Panc1 (cell line): Measurements from ENCODE around the gene CYP3A5. TPM values are rescaled to one million over a fixed set of nuclear protein-coding genes. Genes with fewer than 3 reads are reported as not detected.

Experiments used
- ATAC-seq: fragments of 200-7000 bp; cut with Tn5 transposase; 2 replicates; pipeline ENCODE4 v1.9.1; 2020; ENCODE audit warnings: mild to moderate bottlenecking, moderate library complexity
- BruUV-seq: library from RNA; stranded (reverse); fragments of 400-500 nt; replicated peaks from 2 replicates; lab custom pipeline; 2021; lab: Mats Ljungman, UMichigan
- CTCF ChIA-PET: fragments of 300-600 bp; sonication (Branson Sonifier 250); formaldehyde crosslinking; loops from one replicate; lab custom pipeline; 2022; ENCODE audit warnings: antibody characterized with exemption; lab: Charles Lee
- POLR2A ChIA-PET: fragments of 300-600 bp; sonication (Branson Sonifier 250); formaldehyde crosslinking; loops from one replicate; lab custom pipeline; 2022; ENCODE audit warnings: antibody characterized with exemption; lab: Charles Lee
- DNase-seq: peaks from one replicate; pipeline ENCODE4 v3.0.0-alpha.2; 2010; ENCODE audit warnings: low read depth, low spot score
- H3K27ac ChIP-seq: 2 replicates; pipeline ENCODE4 v1.5.1; 2011; ENCODE audit warnings: mild to moderate bottlenecking, low read length, inconsistent platforms
- H3K27me3 ChIP-seq: fragments of 200-500 bp; sonication (Bioruptor generic); 2 replicates; pipeline ENCODE4 v1.6.0; 2014; ENCODE audit warnings: low read length, inconsistent platforms; ENCODE audit not compliant: control insufficient read depth, insufficient read depth
- H3K36me3 ChIP-seq: fragments of 200-500 bp; sonication (Bioruptor generic); 2 replicates; pipeline ENCODE4 v1.5.1; 2014; ENCODE audit warnings: inconsistent platforms, mild to moderate bottlenecking, low read length, moderate library complexity; ENCODE audit not compliant: control insufficient read depth, insufficient read depth
- H3K4me1 ChIP-seq: 2 replicates; pipeline ENCODE4 v1.5.1; 2011; ENCODE audit warnings: inconsistent platforms, mild to moderate bottlenecking, low read length, moderate library complexity; ENCODE audit not compliant: control insufficient read depth, insufficient read depth
- H3K4me3 ChIP-seq, 2 experiments: 2 replicates each; pipeline ENCODE4 v1.5.1; 2011 to 2012; ENCODE audit warnings: low read depth in 2 of 2, low read length in 2 of 2, mild to moderate bottlenecking in 2 of 2, inconsistent platforms in 1 of 2, moderate library complexity in 1 of 2
- H3K9me3 ChIP-seq: fragments of 200-500 bp; sonication (Bioruptor generic); 2 replicates; pipeline ENCODE4 v1.5.1; 2014; ENCODE audit warnings: low read depth, mild to moderate bottlenecking, inconsistent platforms, low read length, moderate library complexity; ENCODE audit not compliant: control insufficient read depth, insufficient read depth
- CTCF ChIP-seq: fragments of 450-650 bp; IDR thresholded peaks from 2 replicates; pipeline ENCODE4 v1.5.1; 2017; ENCODE audit warnings: mild to moderate bottlenecking
- POLR2AphosphoS5 ChIP-seq: IDR thresholded peaks from 2 replicates; pipeline ENCODE4 v1.6.1; 2012; ENCODE audit warnings: mild to moderate bottlenecking, low read depth, low read length, moderate library complexity
- REST ChIP-seq, 2 experiments: IDR thresholded peaks; 2 replicates each; pipeline ENCODE4 v1.6.1; 2011 to 2012; ENCODE audit warnings: low read depth in 2 of 2, control low read depth in 1 of 2, low read length in 1 of 2, mild to moderate bottlenecking in 1 of 2, moderate library complexity in 1 of 2; ENCODE audit not compliant: insufficient read depth in 1 of 2
- SIN3A ChIP-seq: IDR thresholded peaks from 2 replicates; pipeline ENCODE4 v1.6.1; 2012; ENCODE audit warnings: low read depth, mild to moderate bottlenecking, low read length, moderate library complexity, borderline replicate concordance; ENCODE audit not compliant: insufficient read depth
- TCF7L2 ChIP-seq: IDR thresholded peaks from 2 replicates; pipeline ENCODE4 v1.6.1; 2011; ENCODE audit warnings: mild to moderate bottlenecking, low read depth, low read length, inconsistent platforms
- in situ Hi-C: cut with HindIII; loops from 2 replicates; pipeline ENCODE4 v1.10.0; 2016; ENCODE audit warnings: low sequenced_read_pairs, low pct_unique_long_range_greater_than_20kb
- intact Hi-C: fragments of 100-400 bp; cut with micrococcal nuclease; formaldehyde crosslinking; loops from one replicate; pipeline ENCODE4 v1.10.0; 2022; ENCODE audit not compliant: unreplicated experiment
- total RNA-seq: library from RNA; stranded (reverse); gene quantifications from one replicate; pipeline ENCODE4 v1.2.1, GENCODE V29; 2021; ENCODE audit not compliant: unreplicated experiment

Gene CYP3A5
- total RNA-seq, 1 experiment from 2014 or later: 0.31 TPM

DNA sequence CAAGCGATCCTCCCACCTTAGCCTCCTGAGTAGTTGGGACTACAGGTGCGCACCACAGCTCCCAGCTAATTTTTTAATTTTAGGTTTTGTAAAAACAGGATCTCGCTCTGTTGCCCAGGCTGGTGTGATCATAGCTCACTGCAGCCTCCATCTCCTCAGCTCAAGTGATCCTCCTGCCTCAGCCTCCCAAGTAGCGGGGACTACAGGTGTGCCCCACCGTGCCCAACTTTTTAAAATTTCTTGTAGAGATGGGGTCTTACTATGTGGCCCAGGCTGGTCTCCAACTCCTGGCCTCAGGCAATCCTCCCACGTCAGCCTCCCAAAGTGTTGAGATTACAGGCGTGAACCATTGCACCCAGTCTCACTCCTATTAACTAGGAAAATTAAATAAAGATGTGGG lies 74.3 kb downstream of the CYP3A5 start:
- in situ Hi-C loops (no loop called here), intact Hi-C loops (no loop called here)
- POLR2A ChIA-PET: no interaction called here
- H3K4me1 ChIP-seq: no peaks in the 10 kb centered on the region
- BruUV-seq: no TSS peak
- H3K36me3 ChIP-seq: no peaks in the 10 kb centered on the region
- H3K4me3 ChIP-seq: no peak overlapping the region
- no peaks in the 10 kb centered on the region for H3K9me3 ChIP-seq
- H3K27ac ChIP-seq: no peak overlapping the region
- TF ChIP-seq TCF7L2: no peak
- TF ChIP-seq POLR2AphosphoS5: no peak
- TF ChIP-seq REST (IDR thresholded peaks at IDR 0.05; ENCODE audit: insufficient read depth in 1 of 2, low read depth in 2 of 2, low read length in 1 of 2): no peak
- no peak for TF ChIP-seq CTCF
- TF ChIP-seq SIN3A: no peak
- ATAC-seq (no peak), DNase-seq (no peak)
- no peaks in the 10 kb centered on the region for H3K27me3 ChIP-seq
- CTCF ChIA-PET: no interaction called here

DNA sequence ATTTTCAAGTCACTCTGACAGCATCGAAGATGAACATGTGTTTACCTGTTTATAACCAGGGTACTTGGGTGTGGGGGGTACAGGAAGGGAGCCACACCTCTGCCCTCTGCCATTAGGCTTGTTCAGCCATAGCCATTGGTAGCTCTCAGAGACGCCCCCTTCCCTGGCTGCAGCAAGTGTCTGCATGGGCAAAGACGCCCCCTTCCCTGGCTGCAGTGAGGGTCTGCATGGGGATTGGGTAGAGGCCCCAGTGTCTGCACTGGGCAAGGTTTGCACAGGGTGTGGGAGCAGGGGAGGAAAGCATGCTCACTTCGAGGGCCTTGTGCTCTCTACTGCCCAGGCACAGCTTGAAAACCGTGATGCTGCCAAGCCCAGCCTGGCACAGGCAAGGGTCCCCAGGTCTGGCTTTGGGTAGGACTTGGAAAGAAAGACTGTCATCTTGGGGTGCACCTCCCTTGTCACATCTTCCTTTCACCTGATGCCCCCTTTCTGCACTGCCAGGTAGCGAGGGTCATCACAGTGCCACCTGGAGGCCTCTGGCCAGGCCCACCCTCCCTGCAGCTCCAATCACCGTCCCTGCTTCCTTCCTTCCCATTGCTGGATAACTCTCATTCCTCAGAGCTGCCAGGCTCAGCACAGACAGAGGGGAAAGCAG lies 78.0 kb downstream of the CYP3A5 start:
- Histone ChIP-seq H3K36me3 (no peaks in the 10 kb centered on the region), H3K27ac (no peak overlapping the region), H3K4me1 (no peaks in the 10 kb centered on the region), H3K4me3 (no peak overlapping the region), H3K27me3 (no peaks in the 10 kb centered on the region), H3K9me3 (no peaks in the 10 kb centered on the region)
- no peak for ATAC-seq
- ChIA-PET POLR2A (no interaction called here), CTCF (interaction anchor here (1.1 kb wide), 1 partner anchor 8 kb away, joined by 3 read pairs; no protein-coding TSS in a partner anchor)
- TF ChIP-seq CTCF (no peak), TCF7L2 (no peak), POLR2AphosphoS5 (no peak), REST (IDR thresholded peaks at IDR 0.05; ENCODE audit: insufficient read depth in 1 of 2, low read depth in 2 of 2, low read length in 1 of 2) (no peak), SIN3A (no peak)
- no TSS peak for BruUV-seq
- intact Hi-C loops (no loop called here), in situ Hi-C loops (no loop called here)
- no peak for DNase-seq
